ENCODE measurements around the gene FGGY.
"Not testable (repeated sequence)": the region's sequence is repeated elsewhere in the genome, so short reads cannot be mapped to it uniquely, and the experiment has no call there.

FGGY gene

DNA sequence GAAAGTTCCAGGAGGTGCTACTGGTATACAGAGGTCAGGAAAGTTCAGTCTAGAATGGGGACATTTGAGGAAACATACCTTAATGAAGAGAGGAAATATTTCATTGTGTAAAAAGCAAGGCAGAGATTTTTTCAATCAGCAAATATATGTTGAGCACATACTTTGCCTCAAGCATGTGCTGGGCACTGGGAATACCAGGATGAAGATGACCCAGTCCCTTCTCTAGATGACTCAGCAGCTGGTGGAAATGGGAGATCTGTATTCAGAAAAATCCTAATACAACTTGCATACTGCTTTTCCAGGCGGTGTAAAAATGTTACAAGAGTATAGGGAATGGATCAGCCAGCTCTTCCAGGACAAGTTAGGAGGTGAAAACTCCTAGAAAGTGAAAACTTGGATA lies 229.3 kb downstream of the FGGY start:
- no peak for DNase-seq (ENCODE audit: low read depth)
- no peak overlapping the region for H3K4me3 ChIP-seq (ENCODE audit: low read depth, low read length)
- TF ChIP-seq, protein P1, sequence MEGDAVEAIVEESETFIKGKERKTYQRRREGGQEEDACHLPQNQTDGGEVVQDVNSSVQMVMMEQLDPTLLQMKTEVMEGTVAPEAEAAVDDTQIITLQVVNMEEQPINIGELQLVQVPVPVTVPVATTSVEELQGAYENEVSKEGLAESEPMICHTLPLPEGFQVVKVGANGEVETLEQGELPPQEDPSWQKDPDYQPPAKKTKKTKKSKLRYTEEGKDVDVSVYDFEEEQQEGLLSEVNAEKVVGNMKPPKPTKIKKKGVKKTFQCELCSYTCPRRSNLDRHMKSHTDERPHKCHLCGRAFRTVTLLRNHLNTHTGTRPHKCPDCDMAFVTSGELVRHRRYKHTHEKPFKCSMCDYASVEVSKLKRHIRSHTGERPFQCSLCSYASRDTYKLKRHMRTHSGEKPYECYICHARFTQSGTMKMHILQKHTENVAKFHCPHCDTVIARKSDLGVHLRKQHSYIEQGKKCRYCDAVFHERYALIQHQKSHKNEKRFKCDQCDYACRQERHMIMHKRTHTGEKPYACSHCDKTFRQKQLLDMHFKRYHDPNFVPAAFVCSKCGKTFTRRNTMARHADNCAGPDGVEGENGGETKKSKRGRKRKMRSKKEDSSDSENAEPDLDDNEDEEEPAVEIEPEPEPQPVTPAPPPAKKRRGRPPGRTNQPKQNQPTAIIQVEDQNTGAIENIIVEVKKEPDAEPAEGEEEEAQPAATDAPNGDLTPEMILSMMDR (IDR thresholded peaks at IDR 0.05; ENCODE audit: low read depth, low read length, missing control alignments), result no peak
- in situ Hi-C loops (cut with HindIII; ENCODE audit: low sequenced_read_pairs), result no loop called here

DNA sequence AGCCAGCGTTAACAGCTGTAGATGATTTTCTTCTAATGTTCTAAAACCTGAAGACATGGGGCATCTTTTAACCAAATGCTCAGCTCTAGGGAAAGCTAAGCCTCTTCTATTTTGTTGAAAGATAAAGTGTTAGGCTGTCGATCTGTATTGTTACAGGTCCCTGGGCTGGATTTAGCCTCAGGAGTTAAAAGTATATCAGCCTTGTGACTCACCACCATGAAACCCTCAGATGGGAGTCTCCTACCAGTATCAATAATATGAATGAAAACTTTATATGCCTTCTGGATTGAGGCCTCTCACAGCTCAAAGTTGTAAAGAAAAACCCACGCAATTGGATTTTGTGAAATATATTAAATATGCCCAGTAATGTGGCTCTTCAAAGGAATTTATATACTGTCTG lies 231.6 kb downstream of the FGGY start:
- no peak for DNase-seq (ENCODE audit: low read depth)
- in situ Hi-C loops (cut with HindIII; ENCODE audit: low sequenced_read_pairs), result no loop called here
- TF ChIP-seq, protein P1 (IDR thresholded peaks at IDR 0.05; ENCODE audit: low read depth, low read length, missing control alignments), result no peak
- H3K4me3 ChIP-seq (ENCODE audit: low read depth, low read length), result no peak overlapping the region

DNA sequence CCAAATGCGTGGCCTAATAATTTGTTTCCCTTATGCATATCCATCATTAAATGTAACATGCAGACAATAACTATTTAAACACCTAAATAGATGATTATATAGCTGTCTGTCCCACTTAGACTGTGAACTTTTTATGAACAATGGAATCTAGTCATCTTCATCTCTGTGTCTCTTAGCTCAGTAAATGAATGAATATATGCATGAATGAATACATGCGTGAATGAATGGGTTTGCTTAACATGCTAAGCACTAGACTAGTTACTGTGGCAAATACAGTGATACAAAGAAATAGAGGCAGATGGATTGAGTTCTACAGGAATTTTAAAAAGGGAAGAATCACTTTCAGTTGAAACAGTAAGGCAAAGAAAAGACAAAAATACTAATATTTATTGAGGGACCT lies 232.0 kb downstream of the FGGY start:
- H3K4me3 ChIP-seq (ENCODE audit: low read depth, low read length), result no peak overlapping the region
- DNase-seq (ENCODE audit: low read depth), result no peak
- TF ChIP-seq, protein P1 (IDR thresholded peaks at IDR 0.05; ENCODE audit: low read depth, low read length, missing control alignments), result no peak
- in situ Hi-C loops (cut with HindIII; ENCODE audit: low sequenced_read_pairs), result no loop called here

DNA sequence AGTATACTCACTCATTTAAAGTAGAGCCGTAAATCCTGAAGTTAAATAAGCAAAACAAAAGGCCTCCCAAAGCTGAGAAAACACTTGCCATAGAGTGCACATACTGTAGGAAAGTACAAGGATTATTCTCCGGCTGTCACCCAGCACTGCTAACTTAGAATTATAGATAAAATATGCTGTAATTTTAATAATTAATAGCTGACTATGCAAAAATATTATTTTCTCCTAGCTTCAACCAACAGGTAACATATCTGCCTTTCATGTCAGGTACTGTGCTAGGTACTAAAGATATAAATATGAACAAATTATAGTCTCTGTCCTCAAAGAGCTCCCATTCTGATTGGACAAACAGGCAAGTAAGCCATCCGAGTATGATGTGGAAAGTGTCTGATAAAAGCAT lies 233.2 kb downstream of the FGGY start:
- in situ Hi-C loops (cut with HindIII; ENCODE audit: low sequenced_read_pairs), result no loop called here
- no peak for DNase-seq (ENCODE audit: low read depth)
- TF ChIP-seq, protein P1 (IDR thresholded peaks at IDR 0.05; ENCODE audit: low read depth, low read length, missing control alignments), result no peak
- no peak overlapping the region for H3K4me3 ChIP-seq (ENCODE audit: low read depth, low read length)

DNA sequence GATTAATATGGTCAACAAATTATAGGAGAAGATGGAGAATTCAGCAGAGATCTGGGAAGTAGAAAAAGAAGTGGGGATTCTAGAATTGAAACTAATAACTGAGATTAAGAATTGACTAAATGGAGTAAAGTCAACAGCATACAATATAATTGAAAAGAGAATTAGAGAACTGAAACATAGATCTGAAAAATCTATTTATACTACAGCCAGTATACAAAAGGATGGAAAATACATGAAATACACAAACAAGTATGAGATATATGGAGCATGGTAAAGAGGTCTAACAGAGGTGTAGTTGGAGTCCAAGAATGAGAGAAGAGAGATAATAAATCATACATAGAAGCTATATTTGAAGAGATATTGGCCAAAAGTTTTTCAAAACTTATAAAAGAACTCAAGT lies 235.2 kb downstream of the FGGY start:
- in situ Hi-C loops (cut with HindIII; ENCODE audit: low sequenced_read_pairs), result no loop called here
- H3K4me3 ChIP-seq (ENCODE audit: low read depth, low read length), result no peak overlapping the region
- TF ChIP-seq, protein P1 (IDR thresholded peaks at IDR 0.05; ENCODE audit: low read depth, low read length, missing control alignments), result no peak
- no peak for DNase-seq (ENCODE audit: low read depth)

DNA sequence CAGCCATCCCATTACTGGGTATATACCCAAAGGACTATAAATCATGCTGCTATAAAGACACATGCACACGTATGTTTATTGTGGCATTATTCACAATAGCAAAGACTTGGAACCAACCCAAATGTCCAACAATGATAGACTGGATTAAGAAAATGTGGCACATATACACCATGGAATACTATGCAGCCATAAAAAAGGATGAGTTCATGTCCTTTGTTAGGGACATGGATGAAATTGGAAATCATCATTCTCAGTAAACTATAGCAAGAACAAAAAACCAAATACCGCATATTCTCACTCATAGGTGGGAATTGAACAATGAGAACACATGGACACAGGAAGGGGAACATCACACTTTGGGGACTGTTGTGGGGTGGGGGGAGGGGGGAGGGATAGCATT lies 241.6 kb downstream of the FGGY start:
- H3K4me3 ChIP-seq (ENCODE audit: low read depth, low read length); DNase-seq (ENCODE audit: low read depth); in situ Hi-C loops (cut with HindIII; ENCODE audit: low sequenced_read_pairs): not testable (repeated sequence)

DNA sequence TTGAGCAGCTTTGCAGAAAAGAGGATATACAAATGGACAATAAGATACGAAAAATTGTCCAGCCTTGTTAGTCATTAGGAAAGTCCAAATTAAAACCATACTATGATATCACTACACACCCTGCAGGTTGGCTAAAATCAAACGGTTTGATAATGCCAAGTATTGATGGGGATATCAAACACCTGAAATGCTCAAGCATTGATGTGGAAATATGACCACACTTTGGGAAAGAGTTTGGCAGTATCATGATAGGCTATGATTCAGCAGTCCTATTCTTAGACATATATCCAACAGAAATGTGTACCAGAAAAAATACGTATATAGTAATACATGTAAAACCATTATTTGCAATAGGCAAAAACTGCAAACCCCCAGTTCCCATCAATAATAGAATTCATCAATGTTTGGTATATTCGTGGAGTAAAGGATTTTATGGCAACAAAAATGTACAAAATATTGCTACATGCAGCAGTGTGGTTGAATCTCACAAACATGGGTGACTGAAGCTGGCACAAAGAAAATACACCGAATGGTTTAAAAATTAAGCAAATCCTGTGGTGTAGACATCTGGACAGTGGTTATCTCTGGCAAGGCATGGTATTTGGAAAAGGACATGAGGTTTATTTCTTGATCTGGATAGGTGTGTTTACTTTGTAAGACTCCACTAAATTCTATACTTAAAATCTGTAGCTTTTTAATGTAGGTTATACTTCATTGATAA lies 243.2 kb downstream of the FGGY start:
- in situ Hi-C loops (cut with HindIII; ENCODE audit: low sequenced_read_pairs), result no loop called here
- H3K4me3 ChIP-seq (ENCODE audit: low read depth, low read length), result no peak overlapping the region
- TF ChIP-seq, protein P1 (IDR thresholded peaks at IDR 0.05; ENCODE audit: low read depth, low read length, missing control alignments), result no peak
- no peak for DNase-seq (ENCODE audit: low read depth)
